Stimulated activated CD4-positive, alpha-beta T cell treated with anti-CD3 and anti-CD28 coated beads, Interleukin-1b, Interleukin-23, amount 100 ng/mL, for 48 hours (primary cell): ENCODE data around the gene DBH.

ENCODE experiments used
- DNase-seq: peaks from one replicate; pipeline ENCODE4 v3.0.0-alpha.2; 2020

Gene DBH

DNA sequence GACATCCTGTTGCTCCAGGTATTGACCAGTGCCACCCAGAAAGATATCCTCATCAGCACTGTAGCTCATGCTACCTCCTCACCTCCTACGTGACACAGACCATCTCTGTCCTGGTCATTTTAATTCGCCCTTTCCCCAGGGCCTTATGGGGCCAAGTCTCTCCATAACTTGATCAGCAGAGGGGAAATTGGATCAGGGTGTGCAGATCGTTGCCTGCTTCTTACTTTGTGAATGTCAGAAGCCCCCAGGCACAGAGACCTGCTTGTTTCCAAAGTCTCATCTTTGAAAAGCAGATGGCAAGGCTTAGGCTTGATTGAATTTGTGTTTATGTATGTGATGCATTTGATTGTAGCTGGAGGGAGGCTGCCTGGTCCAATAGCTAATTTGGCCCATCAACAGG lies 8.8 kb upstream of the DBH start:
- no peak for DNase-seq

GRCh38 chr9:133628766-133629165 lies 7.4 kb upstream of the DBH start:
- DNase-seq: no peak

DNA sequence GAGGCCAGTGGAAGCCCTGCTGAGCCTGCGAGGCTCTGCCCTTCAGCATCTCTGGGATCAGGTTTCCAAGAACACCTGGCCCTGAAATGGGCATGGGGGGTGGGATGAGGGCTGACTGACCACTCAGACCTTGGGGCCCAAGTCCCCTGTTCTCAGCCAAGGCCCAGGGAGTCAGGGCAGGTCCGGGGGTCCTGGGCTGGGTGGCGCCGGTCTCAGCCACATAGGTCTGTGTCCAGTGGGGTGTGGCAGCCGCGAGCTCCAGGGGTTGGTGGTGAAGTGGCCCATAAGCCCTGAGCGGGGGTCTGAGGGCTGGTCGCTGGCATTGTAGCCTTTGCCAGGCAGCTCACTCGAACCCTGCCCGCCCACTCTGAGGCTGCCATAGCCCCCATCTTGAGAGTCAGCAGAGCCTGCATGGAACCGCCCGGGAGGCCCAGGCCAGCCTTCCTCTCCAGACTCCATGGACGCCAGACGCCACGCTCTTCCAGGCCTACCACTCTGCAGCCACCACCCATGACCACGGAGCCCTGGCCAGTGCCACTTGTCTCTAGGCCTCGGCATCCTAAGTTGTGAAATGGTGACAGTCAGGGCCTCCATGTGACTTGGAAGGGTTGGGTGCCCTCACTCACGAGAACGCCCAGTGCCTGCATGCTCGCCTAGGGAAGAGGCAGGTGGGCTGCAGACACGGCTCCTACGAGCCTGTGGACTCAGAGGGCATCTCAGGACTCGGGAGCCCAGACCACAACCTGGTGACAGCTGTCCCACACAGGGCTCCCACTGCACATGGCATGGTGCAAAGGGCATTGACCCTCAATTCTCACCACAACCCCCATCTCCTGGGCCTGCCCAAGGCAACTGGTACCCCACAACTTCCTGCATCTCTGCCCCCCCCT lies 6.7 kb upstream of the DBH start:
- no peak for DNase-seq

DNA sequence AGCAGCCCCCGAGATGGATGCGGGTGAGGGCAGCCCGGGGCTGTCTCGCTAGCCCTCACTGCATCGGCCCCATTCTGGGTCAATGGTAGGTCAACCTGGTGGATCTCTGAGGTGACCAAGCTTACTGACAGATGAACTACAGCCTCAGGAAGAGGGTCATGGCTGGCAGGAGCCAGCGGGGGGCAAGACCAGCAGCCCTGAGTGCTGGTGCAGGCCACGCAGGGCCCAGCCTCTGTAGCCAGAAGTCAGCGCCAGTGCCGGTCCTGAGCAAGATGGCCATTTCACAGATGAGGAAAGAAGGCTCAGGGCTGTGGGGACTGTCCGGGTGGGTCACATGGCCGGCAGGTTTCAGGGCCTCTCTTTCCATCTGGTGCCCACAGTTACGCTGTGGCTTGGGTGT lies 5.1 kb upstream of the DBH start:
- no peak for DNase-seq

DNA sequence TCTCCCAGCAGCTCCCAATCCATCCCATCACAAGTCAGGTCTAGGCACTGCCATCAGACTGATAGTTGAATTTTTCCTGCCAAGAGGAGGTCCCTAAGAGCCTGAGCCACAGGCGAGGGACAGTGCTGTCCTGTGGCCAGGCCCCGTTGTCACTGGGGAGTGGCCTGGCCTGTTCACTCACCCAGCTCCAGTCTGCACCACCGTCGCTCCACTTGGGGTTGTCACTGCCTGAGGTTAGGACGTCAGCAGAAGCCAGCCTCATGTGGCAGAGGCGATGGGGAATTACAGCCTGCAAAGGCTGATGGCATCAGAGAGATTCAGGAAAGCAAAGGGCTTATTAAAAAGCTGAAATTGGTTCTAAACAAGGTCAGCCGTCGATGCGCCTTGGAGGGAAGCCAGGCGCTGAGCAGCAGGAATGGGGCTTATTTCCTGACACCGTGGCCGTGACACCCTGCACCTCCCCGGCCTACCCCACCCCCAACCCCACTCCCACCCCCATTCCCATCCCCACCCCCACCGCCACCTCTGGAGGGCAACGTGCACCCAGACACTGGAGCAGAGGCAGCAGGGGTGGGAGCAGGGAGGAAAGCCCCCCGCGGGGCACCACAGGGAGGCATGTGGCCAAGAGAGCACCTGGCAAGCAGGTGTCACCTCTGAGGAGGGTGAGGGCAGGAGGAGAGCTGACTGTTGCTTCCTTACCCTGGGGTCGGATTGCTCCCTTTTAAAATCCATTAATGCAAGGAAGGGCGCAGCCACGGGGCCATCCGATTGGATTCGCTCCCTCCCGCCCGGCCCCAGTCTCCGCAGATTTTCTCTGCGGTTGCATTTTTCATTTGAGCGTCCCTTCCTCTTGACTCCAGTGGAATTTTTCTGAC lies 3.1 kb upstream of the DBH start:
- DNase-seq: no peak

- no peak for DNase-seq
Measured at GRCh38 chr9:133633681-133634080, 2.5 kb upstream of the DBH start.

DNA sequence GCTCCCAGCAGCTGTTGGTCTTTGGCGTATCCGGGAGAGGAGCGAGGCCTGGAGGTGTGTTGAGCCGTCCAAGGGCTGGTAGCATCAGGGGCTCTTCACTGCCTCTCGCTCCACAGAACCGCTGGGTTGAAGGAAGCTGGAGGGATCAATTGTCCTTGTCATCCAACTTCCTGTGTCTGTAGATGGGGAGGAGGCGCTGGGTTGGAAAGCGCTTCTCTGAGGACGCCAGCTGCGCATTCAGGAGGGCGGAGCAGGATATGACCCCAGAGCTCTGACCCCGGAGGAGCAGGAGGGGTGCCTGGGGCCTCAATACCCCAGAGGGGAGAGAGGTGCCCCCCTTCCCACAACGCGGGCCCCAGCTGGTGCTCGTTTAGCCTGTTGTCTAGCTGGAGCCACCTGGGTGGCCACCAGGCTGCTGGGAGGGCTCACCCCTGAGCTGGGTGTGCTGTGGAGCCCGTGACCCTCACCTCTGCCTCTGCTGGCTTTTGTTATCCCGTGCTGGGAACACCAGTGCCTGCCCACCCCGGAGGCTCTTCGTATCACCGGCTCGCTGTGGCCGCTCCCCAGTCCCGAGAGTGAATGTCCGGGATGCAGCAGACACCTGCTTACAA lies 2.0 kb upstream of the DBH start:
- DNase-seq: no peak

- no peak for DNase-seq
Measured at GRCh38 chr9:133635098-133635497, 1.1 kb upstream of the DBH start.

GRCh38 chr9:133636902-133637301 lies 739 bp downstream of the DBH start:
- no peak for DNase-seq

- no peak for DNase-seq
Measured at GRCh38 chr9:133637451-133638055, 1.4 kb downstream of the DBH start.

DNA sequence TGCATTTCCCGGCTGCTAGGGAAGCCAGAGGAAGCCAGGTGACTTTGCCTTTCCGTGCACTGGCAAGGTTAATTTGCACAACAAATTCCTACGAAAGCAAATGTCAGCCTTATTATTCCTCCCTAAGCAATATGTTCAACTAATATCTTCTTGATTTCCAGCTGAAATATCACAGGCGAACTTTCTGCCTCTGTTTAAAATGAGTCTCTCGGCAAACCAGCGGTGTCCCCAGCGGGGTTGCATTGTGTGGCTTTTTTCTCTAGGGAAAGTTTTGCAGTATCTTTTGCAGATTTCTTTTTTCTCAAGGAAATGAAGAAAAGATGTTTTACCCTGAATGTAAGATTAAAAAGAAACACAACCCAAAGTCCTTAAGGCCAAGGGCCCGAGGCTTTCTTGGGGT lies 1.9 kb downstream of the DBH start:
- no peak for DNase-seq

DNA sequence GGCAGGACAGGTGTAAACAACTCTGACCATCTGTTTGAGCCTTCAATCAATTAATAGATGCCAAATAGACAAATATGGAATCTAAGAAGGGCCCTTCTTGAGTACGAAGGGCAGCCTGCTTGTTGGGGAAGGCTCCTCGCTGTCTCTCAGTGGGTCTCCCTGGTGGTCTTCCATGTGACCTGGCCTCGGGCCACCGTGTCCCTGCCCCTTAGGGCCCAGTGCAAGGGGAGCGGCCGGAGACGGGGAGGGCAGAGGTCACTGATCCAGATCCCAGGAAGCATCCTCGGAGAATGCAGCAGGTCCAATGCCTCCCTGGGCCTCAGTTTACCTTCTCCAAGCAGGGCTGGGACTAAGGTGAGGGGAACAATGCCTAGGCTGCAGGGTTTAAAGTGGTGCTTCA lies 2.5 kb downstream of the DBH start:
- DNase-seq: no peak

GRCh38 chr9:133639613-133640012 lies 3.5 kb downstream of the DBH start:
- DNase-seq: no peak

DNA sequence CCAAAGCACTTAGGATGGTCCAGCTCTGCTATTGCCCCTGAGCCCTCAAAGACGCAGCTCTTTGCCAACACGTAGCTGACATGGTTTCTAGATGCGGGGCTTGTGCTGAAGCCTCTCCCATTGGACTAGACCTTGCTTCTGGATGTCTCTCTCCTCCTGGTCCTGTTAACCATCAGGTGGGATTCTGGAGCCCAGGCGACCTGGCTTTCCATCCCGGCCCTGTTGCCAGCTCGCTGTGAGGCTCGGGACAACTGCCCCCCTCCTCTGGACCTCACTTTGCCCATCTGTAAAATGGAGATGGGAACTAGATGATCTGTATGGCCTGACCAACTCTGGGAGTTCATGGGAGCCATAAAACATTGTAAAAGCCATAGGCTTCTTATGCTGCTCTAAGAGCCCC lies 4.0 kb downstream of the DBH start:
- DNase-seq: no peak

- DNase-seq: no peak
Measured at GRCh38 chr9:133640580-133641395, 4.6 kb downstream of the DBH start.

- DNase-seq: no peak
Measured at GRCh38 chr9:133641396-133641655, 5.2 kb downstream of the DBH start.

- no peak for DNase-seq
Measured at GRCh38 chr9:133641861-133642595, 5.9 kb downstream of the DBH start.

DNA sequence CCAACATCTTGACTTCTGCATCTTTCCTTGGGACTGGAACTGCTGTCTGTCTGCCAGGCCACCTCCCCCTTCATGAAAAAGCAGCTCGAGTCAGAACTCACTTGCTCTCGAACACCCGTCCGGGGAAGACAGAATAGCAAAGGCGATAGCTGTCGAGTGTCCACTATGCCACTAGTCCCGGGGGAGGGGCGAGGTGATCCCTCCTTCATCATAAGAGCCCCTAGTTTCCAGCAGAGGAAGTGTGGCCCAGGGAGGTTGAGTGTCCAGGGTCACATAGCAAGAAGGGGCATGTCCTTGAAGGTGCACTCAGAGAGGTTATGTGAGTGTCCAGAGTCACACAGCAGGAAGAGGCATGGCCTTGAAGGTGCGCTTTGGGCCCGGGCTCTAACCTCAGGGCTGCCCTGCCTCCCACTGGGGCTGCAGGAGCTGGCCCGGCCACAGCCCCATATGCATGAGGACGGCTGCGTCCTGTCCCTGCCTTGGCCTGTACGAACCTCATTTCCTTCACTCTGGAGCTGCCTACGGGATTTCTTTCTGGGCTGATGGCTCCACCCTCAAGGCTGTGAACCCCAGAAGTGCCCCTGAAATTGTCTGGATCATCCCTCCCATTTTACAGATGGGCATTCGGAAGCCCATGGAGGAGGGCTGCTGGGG lies 6.7 kb downstream of the DBH start:
- DNase-seq: no peak

GRCh38 chr9:133643362-133643755 lies 7.2 kb downstream of the DBH start:
- DNase-seq: no peak

GRCh38 chr9:133643978-133644760 lies 8.0 kb downstream of the DBH start:
- no peak for DNase-seq
